COLO829 (cell line): Measurements from ENCODE around the gene TENT4A.

Experiments
- DNase-seq: peaks from one replicate; pipeline ENCODE4 v3.0.0; 2012; ENCODE audit warnings: low spot score

The TENT4A gene

DNA sequence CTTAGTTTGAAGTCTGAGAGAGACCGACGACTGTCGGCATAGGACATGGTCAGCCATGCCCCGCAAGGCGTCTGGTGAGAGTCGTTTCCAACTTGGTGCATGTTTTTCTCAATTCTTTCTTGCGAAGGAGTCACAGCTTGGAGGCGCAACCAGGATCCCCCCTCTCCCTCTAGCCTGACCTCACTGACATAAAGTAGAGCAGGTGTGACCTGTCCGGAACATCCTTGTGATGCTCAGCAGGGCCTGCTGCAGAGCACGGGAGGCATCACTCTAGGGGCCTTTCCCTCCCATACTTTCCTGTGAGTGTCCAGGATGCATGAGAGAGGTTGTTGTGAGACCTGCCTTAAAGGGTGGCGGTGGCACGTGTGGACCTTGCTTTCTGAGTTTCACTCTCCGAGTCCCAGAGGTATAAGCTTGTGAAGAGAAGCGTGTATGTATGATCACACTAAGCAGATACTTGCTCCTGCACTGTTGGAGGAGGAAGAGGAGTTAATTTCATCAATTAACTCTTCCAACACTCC lies 5.0 kb downstream of the TENT4A start:
- no peak for DNase-seq

DNA sequence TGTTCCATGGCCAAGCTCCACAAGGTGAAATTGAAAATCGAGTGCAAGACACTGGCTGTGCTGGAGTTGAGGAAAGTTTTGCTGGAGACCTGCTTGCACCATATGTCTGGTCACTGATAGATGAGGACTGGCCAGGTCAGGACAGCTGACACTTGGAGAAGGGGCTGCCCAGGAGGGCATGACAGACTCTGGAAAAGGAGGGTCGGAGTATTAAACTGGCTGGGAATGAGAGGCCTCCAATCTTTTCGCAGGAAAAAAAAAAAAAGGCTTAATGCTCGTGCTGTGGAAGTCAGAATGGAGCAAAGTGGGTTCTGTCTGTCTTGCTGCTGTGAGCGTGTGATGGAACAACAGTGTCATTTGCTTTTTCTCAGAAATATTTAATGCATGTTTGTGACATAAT lies 5.5 kb downstream of the TENT4A start:
- no peak for DNase-seq

DNA sequence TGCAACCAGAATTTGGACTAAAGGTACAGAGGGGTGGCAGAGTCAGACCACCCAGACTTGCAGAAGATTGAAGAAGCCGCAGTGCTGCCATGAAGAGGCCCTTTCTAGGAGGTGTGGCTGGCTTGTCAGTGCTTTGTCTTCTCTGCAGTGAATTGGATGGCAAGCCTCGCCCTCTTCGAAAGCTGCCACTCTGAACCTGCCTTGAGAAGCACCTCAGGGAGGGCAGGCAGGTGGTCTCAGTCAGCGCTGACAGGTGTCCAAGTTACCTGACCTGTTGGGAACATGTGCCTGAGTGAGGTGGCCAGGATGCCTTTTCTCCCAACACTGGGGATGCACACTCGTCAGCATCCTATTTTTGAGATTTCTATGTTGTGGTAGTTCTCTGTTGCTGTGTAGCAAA lies 6.2 kb downstream of the TENT4A start:
- no peak for DNase-seq

DNA sequence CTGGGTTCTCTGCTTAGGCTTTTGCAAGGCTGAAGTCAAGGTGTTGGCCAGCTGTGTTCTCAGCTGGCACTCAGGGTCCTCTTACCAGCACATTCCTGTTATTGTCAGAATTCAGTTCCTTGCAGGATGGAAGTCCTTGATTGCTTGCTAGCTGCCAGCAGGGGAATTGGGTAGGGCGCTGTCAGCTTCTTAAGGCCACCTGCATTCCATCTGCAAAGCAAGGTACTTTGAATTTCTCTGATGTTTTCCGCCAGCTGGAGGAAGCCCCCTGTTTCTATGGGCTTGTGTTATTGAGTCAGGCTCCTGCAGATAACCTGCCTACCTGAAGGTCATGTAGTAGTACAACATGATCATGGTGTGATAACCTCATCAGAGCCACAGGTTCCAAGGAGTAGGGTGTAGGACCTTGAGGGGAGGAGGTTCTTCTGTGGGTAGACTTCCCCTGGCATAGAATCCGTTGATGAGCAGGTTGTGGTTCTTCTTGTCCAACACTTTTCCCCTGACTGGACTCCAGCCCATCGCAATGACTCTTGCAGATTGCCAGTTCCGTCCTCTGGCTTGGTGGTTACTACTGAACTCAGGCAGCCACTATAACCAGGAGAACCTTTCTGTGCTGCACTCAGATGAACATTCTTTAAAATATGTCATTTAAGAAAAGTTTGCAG lies 6.8 kb downstream of the TENT4A start:
- no peak for DNase-seq

DNA sequence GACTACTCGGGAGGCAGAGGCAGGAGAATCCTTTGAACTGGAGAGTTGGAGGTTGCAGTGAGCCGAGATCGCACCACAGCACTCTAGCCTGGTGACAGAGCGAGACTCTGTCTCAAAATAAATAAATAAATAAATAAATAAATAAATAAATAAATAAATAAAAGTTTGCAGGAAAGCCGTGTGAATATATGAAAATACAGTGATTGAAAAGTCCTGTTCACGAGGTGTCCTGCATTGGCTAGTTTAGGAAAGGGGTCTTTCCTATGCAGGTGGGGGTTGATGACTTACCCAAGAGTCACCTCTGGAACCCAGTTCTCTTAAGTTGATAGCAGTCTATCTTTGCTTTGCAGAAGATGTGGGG lies 7.3 kb downstream of the TENT4A start:
- no peak for DNase-seq

DNA sequence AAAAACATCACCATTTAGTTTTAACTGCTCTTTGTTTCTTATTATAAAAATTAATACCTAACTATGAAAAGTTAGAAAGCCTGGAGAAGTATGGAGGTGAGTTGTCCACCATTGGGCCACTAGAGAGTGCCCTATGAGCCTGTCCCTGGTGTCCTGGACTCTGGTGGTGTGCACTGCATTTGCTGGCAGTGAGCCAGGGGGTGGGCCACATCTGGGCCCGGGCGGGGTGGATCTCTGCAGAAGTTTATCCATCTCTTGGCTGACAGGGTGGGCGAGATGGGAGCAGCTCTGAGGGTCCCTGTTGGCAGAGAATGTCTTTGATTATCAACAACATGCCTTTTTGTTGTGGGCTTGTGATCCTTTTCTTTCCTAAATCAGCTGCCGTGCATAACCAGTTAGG lies 8.2 kb downstream of the TENT4A start:
- no peak for DNase-seq

DNA sequence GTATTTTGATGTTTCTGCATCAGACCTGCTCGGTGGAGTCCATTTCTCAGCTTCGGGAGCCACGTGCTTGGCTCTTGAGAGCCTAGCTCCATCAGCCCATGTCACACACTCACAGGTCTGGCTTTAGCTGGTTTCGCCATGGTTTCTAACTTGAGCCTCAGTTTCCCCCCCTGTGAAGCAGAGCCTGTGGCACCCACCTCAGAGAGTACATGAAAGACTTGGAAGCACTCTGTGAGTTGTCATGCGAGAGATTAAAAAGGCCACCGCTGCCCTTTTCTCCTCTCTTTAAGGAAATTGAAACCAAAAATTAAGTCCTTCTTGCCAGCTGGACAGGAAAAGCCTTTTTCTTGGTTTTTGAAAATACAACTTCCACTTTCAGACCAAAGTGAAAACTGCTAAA lies 8.8 kb downstream of the TENT4A start:
- no peak for DNase-seq

DNA sequence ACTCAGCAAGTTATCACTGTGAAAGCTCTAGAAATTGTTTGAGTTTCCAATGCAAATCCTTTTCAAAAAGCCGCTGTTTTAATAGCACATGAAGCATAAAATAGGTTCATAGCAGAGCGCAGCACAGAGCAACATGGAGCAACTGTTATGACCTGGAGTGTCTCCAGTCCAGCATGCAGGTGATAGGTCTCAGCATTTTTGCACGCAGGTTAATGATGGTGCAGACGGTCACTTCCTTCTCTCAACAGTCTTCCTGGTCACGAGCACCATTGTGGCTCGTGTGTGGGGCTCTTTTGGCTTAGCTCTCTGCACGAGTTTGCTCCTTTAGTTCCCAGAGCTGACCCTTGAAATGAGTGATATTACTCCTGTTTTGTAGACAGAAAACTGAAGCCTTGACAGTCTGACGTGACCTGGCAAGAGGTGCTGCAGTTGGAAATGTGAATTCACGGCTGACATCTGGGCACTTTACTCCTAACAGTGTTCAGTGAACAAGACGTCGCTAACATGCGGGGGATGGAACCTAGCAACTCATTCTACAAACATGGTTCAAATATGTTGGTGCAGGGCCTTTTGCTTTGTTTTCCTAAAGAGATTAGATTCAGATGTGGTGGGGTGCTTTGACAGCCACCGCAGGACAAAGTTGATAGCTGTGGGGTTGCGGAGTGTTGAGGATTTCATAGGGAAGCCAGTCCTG lies 10.0 kb downstream of the TENT4A start:
- no peak for DNase-seq

DNA sequence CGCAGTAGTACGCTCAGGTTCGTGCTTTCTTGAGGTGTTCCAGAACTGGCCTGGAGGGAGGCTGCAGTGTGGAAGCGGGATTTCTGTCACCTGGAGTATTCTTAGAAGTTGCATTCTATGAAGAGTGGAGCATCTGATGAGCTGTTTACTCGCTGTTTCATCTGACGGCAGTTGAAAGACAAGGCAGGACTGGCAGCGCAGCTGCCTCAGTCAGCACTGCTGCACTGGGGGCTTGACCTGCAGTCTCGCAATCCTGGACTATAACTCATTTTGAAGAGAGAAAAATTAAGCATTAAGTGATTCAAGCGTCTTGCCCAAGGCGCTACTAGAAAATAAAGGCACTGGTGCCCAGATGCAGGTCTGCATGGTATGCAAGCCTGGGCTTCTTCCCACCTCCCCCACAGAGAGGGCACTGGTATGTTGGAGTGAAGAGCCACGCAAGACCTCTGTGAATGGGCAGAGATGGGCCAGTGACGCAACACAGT lies 10.6 kb downstream of the TENT4A start:
- DNase-seq, result no peak

DNA sequence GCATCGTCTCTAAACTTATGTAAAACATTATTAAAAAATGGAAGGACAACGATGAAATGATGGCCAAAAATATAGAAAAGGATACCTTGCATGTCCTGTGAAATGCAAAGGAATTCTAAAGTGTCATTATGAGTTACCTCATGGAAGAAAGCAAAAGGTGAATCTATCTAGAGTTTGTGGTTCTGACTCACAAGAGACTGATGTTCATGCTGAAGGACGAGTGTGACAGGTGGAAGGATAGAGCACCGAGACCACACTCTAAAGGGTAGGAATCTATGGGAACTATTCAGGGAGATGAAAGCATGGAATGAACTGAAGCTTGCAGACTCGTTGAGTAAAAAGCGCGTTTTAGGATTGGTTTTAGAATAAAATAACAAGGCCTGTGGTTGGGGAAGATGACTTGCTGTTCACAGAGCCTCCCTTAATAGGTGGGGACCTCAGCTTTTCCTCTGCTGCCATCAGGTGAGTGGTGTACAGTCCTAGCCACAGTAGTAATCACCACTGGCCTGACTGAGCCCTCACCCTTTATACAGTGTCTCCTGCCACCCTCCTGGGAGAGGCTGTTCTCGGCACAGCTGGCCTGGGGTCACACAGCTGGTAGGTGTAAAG lies 11.2 kb downstream of the TENT4A start:
- no peak for DNase-seq

DNA sequence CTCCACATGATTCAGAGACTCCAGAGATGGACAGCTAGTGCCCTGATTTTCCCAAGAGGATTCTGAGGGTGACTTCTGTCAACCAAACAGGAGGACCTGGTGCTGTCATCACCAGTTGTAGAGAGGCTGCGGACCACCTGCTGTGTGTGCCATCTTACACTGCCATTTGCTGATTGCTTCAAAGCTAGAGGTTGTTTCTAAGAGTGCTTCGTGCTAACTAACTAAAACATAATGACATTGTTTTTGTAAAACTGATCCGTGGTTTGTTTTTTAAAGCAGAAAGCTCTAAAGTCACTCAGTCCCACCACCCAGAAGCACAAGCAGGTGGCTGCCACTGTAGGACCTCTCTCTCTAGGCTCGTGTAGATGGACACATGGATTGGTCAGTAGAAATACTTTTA lies 12.2 kb downstream of the TENT4A start:
- no peak for DNase-seq

DNA sequence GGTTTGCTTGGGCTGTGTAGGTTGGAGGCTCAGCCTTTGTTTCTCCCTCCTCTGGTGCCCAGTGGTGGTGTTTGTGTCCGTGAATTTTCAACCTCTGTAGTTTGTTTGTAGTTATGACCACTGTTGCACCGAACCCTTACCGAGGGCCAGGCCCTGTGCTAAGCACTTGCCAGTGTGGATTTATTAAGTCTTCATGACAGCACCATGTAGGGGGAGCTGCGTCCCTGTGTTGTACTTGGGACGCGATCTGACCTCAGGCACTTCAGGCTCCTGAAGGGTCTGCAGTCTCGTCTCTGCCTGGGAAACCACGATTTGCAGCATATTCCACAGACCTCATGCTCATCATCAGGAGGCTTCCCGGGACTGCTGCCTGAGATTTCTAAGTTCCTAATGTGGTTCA lies 12.8 kb downstream of the TENT4A start:
- DNase-seq, result no peak

DNA sequence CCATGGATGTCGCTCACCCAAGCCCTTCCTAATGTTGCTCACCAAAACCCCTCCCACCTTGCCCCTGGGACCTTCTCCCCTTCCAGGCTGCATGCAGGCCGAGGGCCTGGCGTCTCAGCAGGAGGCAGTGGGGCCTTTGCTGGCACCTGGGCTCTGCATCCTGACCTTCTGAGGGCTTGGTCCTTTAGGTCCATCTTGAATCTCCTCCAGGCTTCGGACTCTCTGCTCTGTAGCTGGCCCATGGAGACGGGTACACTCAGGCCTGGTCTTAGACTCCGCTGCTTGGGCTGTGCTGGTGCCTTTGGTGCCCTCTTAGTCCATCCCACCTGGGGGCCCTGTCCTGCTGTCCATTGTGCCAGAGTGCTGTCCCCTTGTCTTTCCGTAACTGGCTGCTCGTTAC lies 14.0 kb downstream of the TENT4A start:
- DNase-seq, result no peak

DNA sequence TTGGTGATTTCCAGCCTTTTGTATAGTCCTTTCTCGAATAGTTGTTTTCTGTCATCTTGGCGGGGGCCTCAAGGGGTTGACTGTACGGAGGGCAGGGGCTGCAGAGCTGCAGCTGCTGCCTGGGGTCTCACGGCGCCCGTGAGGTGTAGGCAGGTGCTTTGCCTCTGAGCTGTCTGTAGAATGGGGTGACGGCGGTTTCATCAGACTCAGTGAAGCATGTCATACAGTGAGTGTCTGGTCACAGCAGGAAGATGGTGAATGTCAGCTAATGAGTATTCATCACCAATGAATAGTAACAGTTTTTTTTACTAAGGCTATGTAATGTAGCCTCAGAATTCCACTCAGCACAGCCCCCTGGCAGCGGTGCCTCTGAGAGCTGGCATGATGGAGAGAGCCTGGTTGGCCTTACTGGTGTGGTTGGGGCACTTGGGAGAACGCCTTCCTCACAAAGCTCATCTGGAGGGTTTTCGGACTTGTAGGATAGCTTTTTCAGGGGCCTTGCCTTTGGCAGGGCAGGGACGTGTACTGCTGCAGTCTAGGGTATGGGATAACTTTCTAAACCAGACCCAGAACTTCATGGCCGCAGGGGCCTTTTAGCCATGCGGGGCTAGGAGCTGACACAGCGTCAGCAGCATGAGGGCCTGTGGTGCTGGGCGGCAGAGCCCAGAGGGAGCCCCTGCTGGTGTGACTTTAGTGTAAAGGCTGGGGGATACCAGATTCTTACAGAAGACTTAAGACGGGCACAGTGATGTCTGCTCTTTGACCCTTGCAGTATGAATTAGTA lies 15.0 kb downstream of the TENT4A start:
- no peak for DNase-seq

DNA sequence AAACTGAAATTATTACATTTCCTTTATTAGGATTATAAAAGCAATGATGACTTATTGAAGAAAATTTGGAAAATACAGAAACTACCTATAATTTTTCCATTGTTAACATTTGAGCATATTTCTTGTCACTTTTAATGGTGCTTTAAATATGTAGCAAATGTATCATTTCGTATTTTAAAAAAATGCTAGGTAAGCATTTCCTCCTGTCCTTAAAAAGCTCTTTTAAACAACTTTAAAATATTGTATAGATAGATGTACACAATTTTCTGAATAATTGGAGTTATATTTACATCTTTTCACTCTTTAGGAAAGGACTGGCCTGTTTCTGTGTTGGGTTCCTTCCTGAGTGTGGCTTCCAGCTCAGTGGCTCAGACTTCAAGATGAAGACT lies 15.6 kb downstream of the TENT4A start:
- no peak for DNase-seq

DNA sequence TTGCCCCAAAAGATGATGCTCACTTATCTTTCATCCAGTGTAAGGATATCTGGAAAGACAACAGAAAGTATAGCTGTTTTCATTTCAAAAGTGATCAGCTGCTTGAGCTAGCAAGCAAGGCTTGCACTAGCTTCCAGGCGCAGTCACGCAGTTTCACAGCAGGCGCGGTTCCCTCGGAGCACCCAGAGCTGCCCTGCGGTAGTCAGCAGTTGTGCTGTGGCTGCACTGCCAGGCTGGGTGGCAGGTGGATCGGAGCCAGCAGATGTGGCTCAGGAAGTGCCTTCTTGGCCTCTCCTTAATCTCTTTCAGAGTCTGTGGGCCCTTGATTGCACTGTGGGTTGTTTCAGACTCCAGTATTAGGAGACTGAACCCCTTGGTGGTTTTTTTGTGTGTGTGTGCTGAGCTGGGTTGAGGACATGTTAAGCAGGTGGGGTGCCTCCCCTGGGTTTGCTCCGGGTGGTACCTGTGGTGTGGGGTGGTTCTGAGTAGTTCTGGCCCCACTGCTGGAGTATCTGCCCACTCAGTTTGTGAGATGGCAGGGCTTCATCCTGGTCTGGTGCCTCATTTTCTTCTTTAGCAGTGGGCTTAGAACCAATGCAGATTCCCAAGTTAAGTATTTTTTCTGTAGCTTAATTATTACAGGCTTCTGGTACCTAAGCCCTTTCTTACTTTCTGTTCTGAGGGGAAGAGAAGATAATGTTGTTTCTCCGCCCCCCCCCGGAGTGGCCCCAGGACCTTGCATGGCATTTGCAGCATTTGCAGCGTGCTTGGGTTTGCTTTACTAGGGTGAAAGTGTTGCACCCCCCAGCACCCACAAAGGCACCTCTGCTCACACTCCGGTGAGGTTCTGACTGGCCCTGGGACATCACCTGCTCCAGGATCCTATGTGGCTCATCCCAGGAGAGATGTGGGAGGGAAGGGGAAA lies 16.4 kb downstream of the TENT4A start:
- no peak for DNase-seq

DNA sequence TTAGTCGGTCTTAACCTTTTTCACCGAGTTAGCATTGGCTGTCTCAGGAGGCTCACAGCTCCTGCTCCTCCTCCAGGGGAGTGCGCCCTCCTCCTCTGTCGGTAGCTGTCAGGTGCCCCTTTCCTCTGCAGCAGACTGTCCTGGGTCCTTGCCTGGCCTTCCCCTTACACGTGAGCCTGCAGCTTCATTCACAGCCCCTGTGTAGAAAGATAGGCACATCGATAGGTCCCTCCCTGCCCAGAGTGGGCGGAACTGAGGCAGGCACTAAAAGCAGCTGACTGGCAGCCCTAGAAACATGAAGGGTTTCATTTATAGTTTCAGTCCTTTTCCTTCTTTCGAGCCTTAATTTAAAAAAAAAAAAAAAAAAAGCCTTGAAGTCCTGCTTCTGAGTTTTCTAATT lies 17.2 kb downstream of the TENT4A start:
- DNase-seq, result peak; percentile 35

DNA sequence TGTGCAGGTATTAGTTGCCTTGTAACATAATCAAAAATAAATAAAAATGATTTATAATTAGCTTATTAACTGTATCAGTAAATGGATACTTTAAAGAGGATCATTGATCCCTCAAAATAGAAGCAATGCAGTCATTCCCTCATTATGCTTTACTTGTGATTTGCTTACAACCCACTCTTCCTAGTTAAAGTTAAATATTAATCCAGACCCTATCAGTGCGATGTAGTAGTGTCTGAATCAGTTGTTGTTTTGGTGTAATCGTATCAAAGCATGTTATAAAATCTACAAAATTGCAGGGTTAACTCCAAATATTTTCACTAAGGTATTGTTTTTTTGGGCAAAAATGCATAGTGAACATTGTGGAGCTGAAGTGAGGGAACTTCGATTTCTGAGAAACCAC lies 17.6 kb downstream of the TENT4A start:
- no peak for DNase-seq

DNA sequence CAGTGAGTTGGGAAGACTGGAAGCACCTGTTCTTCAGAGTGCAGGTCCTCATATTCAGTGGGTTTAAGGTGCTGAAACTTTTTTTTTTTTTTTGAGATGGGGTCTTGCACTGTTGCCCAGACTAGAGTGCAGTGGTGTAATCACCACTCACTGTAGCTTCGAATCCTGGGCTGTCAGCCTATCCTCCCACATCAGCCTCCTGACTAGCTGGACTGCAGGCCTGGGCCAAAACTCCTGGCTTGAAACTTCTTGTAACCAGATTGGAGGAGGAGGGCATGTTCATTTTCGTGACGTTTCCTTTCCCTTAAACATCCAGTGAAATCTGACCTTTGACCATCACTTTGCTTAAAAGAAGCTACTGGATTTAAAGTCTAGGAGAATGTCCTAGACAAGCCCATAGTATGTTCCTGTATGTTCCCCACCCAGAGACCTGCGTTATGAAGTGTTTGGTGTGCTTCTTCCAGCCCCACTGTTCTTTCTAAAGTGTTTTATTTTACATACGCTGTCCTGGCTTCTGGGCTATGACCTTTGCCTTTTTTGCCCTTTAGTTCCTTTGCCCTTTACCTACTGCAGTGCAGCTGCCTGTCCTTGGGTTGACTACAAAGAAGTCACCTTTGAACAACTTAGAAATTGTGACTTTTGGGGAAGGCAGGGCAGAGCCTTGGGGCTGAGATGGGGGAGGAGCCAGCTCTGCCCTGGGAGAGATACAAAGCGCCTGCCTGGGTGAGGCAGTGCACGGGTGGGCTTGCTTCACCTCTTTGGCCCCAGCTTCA lies 18.4 kb downstream of the TENT4A start:
- DNase-seq, result no peak

DNA sequence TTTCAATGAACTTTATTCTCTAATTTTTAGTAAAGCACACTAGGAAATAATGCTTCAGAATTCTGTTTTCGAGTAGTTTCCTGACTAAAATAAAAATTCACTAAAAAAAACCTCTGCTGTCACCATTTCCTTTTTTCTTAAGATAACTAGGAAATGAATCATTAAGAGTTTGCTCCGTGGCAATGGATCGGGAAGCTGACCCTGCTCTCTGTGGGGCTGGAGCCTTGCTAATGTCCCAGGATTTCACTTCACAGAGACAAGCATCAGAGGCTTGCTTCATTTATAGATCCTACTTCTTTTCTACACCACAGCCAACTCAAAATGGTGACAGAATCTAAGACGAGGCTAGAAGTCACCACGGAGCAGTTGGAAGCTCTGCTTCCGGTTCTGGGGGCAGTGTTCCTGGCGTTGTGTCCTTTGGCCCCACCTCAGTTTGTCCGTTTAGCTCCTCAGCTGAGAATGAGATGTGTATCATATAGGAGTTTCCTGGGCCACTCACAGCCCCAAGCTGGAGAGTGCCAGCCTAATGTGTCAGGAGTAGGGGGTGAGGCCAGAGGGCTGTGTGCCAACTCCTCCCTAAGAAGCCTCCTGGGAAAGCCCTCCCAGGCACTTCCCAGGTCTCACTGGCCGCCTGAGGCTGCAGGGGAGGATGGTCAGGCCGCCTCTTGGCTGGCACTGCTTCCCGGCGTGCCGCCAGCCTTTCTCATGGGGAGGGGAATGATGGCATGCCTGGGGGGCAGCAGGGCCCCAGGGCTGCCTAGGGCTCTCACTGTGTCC lies 19.6 kb downstream of the TENT4A start:
- DNase-seq, result no peak
